Measurements from ENCODE around the gene EMC9.

- no peak; the same call in 1 of the 2 replicates for TF ChIP-seq POLR2A (IDR thresholded peaks at IDR 0.05; ENCODE audit: low read depth, low read length)
- TF ChIP-seq TAF1 (IDR thresholded peaks at IDR 0.05; ENCODE audit: low read depth, low read length): no peak
- no peak; the same call in 1 of the 2 replicates for TF ChIP-seq POLR2AphosphoS5 (IDR thresholded peaks at IDR 0.05; ENCODE audit: low read depth, low read length)
- TF ChIP-seq SPI1 (IDR thresholded peaks at IDR 0.05; ENCODE audit: low read depth, low read length): no peak
Measured at GRCh38 chr14:24123424-24124417, 17.7 kb downstream of the EMC9 start.

Data from GM12891 (cell line).